Measurements from ENCODE around the gene UFSP1.
"Not testable (repeated sequence)": the region's sequence is repeated elsewhere in the genome, so short reads cannot be mapped to it uniquely, and the experiment has no call there.

The UFSP1 gene

DNA sequence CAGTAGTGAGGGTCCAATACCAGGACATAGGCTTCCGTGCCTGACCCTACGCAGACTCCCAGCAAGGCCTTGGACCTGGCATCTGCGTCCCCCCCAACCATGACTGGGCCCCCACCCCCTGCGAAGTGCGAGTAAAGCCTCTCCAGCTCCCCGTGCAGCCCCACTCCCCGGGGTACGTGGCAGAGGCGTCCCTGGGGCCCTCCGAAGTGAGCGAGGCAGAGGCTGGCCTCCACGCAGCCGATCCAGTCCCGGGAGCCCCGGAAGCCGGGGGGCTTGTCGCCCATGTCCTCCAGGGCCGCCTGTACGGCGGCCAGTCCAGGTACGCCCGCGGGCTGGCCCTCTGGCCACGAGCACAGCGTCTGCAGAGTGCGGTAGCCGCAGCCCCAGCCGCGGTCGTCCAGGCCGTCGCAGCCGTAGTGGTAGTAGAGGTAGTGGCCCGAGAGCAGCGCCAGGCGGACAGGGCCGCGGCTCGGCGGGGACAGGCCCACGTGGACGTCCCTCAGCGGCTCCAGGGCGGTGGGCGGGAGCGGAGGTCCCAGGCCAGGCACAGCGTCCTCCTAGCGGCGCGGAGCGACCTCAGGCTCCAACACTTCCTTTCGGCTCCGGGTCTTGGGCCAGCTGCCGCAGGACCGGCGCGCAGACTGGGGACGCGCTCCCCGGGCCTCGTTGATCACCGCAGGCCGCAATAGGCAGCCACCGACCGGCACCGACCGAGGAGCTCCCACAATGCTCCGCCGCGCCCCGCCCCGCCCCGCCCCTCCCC is at the start of gene UFSP1:
TSS of gene UFSP1 (minus strand) at position 728 of the 763 bp plus-strand sequence. CDS start at position 284, 444 bp downstream.
- DNase-seq: no peak

DNA sequence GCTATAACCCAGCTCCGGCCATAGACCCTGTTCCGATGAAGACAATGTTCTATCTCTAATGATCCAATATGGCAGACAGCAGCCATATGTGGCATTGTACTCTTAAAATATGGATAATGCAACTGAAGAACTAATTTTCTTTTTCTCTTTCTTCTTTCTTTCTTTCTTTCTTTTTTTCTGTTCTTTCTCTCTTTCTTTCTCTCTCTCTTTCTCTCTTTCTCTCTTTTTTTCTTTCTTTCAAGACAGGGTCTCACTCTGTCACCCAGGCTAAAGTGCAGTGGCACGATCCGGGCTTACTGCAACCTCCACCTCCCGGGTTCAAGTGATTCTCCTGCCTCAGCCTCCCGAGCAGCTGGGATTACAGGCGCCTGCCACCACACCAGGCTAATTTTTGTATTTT is 46.7 kb upstream of the UFSP1 start:
- not testable (repeated sequence) for DNase-seq

- DNase-seq: not testable (repeated sequence)
Measured at GRCh38 chr7:100935381-100935780, 45.9 kb upstream of the UFSP1 start.

- no peak for DNase-seq
Measured at GRCh38 chr7:100933734-100934133, 44.2 kb upstream of the UFSP1 start.

- DNase-seq: no peak
Measured at GRCh38 chr7:100929808-100930174, 40.3 kb upstream of the UFSP1 start.

GRCh38 chr7:100923616-100924015 is 34.1 kb upstream of the UFSP1 start:
- not testable (repeated sequence) for DNase-seq

DNA sequence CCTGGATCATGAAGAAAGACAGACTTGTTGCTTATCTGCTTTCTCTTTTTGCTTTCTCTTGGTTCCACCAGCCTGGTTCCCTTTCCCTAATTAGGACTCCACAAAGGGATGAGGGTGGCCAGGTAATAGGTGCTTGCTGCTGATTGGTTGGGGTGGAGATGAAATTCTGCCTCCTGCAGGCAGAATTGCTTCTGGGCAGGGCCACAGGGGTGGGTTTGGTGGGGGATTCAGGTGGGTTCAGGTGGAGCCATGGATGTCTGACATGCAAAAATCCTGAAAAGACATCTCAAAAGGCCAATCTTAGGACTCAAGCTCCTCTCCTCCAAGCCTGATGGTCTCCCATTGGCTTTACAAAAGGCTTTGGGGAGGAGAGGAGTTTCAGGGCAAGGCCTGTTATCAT is 31.5 kb upstream of the UFSP1 start:
- no peak for DNase-seq

DNA sequence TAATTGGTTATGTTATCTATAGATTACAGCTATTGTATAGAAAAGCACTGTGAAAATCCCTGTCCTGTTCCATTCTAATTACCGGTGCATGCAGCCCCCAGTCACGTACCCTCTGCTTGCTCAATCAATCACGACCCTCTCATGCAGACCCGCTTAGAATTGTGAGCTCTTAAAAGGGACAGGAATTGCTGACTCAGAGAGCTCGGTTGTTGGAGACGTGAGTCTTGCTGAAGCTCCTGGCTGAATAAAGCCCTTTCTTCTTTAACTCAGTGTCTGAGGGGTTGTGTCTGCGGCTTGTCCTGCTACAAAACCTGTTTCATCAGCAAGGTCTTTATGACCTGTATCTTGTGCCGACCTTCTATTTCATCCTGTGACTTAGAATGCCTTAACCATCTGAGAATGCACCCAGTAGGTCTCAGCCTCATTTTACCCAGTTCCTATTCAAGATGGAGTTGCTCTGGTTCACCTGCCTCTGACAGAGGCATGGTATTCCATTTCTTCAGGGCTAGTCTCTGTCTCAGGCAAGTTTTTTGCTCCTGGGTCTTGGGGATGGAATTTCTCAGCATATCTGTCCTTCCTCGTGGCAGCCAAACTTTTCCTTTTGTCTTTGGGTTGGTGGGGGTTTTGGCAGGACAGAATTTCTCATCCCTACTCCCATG is 30.4 kb upstream of the UFSP1 start:
- DNase-seq: not testable (repeated sequence)

DNA sequence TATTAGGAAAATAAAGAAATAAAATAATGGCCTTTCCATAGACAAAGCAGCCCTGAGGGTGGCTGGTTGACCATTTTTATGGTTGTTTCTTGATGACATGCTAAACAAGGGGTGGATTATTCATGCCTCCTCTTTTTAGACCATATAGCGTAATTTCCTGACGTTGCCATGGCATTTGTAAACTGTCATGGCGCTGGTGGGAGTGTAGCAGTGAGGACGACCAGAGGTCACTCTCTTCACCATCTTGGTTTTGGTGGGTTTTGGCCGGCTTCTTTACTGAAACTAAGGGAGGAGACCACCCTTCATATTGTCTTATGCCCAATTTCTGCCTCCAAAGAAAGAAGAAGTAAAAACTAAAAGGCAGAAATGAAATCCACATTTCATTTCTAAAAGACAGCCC is 29.8 kb upstream of the UFSP1 start:
- not testable (repeated sequence) for DNase-seq

- no peak for DNase-seq
Measured at GRCh38 chr7:100914879-100915447, 25.4 kb upstream of the UFSP1 start.

DNA sequence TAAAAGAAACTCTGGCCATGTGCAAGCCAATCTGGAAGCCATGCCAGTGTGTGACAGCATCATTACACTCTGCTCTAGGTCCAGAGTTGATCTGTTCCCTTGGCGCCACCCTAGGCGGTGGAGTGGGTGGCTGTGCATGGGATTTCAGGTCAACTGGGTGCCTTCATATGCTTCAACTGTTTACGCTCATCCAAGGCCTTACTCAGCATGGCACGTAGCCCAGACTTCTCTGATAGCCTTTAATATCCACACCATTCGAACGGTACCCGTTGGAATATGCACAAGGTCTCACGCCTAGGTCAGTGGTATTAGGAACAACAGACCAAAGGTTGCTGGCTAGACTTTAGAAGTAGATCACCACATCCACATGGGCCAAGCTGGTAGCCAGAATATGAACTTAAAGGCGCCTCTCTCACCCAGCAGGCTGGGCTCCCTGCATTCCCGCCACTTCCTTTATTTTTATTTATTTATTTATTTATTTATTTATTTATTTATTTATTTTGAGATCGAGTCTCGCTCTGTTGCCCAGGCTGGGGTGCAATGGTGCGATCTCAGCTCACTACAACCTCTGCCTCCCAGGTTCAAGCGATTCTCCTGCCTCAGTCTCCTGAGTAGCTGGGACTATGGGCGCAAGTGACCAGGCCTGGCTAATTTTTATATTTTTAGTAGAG is 24.8 kb upstream of the UFSP1 start:
- no peak for DNase-seq

DNA sequence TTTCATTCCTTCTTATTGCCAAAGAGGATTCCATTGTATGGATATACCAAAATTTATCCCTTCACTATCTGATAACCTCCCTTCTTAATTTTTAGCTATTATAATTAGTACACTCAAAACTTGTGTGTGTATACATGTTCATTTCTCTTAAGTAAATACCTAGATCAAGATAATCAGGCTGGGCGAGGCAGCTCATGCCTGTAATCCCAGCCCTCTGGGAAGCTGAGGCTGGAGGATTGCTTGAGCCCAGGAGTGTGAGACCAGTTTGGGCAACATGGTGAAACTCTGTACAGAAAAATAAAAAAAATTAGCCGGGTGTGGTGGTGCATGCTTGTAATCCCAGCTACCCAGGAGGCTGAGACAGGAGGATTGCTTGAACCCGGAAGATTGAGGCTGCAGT is 22.0 kb upstream of the UFSP1 start:
- DNase-seq: no peak

DNA sequence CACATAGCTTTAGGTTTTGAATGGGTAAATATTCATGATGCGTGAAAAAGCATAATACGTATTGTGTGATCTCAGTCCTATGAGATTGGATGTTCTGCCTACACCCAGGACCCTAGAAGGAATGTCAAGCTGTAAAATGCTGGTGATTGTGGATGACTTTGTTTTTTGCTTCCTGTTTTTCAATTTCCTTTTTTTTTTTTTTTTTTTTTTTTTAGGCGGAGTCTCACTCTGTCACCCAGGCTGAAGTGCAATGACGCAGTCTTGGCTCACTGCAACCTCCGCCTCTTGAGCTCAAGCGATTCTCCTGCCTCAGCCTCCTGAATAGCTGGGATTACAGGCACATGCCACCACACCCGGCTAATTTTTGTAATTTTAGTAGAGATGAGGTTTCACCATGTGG is 20.9 kb upstream of the UFSP1 start:
- DNase-seq: not testable (repeated sequence)

- DNase-seq: no peak
Measured at GRCh38 chr7:100908512-100908911, 19.0 kb upstream of the UFSP1 start.

DNA sequence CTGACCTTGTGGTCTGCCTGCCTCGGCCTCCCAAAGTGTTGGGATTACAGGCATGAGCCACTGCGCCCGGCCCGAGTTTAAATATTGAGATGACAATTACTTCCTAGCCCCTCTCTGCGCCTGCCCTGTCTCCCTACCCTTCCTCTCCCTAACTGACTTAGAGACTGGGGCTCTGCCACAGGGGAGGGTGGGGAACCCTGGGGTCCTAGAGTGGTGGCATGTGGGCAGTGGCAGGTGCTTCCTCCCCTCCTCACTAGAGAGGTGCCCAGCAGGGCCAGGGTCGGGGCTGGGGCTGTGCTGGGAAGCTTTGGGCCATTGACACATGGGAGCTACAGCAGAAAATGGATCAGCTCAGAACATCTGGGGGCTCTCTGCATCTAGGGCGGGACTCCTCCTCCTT is 13.1 kb upstream of the UFSP1 start:
- DNase-seq: no peak

GRCh38 chr7:100901921-100902332 is 12.4 kb upstream of the UFSP1 start:
- no peak for DNase-seq

DNA sequence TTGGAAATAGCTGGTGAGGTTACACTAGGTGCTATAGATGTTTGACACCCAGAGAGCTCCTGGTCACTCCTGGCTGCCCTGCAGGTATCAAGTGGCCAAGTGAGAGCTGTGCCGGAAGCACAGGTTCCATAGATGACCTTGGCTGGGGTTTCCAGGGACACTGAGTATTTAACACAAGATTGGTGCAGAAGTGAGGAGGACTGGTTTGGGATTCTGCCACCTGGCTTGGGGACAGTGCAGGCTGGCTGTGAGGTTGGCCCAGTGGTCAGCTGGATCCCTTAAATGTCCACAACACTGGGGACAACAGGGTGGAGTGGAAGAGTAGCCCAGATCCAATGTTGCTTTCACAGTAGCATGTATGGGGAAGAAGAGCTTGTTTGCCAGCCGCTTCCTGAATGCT is 11.5 kb upstream of the UFSP1 start:
- no peak for DNase-seq

- no peak for DNase-seq
Measured at GRCh38 chr7:100899432-100899831, 9.9 kb upstream of the UFSP1 start.

DNA sequence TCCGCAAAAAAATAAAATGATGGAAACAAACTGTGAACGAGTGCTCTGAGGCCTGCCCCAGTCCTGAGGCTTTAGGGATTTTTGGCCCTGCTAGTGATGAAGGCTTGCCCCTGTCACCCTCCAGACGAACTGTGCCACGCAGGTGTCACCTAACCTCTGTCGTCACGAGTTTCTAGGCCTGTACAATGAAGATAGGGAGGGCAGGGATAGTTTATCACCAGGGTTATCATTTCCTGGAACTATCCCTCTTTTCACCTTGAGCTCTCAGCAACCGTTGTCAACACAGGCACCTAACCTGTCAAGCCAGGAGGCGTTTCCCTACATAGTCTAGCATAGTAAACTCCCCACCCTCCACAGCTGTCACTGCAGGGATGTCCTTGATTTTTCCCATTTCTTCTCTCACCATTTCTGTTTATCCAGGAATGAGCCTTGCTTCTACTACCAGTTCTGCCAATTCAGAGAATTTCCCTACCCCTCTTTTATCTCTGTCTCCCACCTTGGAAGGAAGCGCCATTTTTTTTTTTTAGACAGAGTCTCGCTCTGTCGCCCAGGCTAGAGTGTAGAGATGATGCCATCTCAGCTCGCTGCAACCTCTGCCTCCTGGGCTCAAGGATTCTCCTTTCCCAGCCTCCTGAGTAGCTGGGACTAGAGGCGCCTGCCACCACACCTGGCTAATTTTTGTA is 8.4 kb upstream of the UFSP1 start:
- DNase-seq: no peak

DNA sequence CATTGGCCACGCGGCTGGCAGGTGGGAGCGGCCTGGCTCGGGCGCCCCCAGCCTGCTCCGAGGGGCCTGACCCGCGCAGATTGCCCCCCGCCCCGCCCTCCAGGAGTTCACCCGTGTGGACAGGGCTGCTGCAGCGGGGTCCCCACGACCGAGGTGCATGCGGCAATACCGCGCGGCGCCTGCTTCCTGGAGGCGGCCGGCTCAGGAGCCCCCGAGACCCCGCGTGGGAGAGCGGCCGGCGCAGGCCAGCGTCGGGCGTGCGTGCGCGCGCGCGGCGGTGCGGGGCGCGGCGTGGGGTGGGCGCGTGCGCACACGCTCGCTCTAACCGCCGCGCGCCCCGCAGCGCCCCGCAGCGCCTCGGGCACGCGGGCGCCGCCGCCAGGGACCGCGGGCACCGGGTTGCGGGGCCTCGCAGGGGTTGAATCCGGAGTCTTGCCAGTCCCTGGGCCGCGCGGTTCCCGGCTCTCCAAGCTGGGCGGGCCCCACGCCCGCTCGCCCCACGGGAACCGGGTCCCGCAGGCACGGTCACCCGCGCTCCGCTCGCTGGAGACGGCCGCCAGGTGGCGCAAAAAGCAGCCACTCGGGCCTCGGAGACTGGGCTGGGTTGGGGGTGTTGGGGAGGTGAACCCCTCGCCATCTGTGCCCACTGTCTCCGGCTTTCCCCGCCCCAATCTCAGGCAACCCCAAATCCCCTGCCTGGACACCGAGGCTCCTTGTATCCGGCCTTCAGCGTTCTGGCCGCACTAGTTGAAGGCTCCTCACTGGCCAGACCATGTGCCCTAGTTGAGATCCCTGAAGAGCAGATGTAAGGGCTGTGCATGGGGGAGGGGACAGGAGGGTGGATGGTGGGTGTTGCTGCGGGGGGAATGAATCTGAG is 7.5 kb upstream of the UFSP1 start:
- no peak for DNase-seq

- DNase-seq: peak; percentile 53
Measured at GRCh38 chr7:100895956-100896731, 6.6 kb upstream of the UFSP1 start.

- no peak for DNase-seq
Measured at GRCh38 chr7:100895701-100895955, 6.1 kb upstream of the UFSP1 start, which contains the start of gene ACHE. ACHE (minus strand) TSS chr7:100895888; CDS start chr7:100894232, 1,656 bp downstream.

All from NCI-H1105 treated with DMSO at 0.1 percent for 48 hours (cell line).